Duodenal mucosa (tissue), 2 donors: ENCODE measurements around the gene SPACA9.

ENCODE experiments used
- H3K27ac ChIP-seq: one replicate; pipeline ENCODE4 v1.7.0; 2013; ENCODE audit warnings: low read depth, low read length
- H3K27me3 ChIP-seq, 2 donors: one replicate each; pipeline ENCODE4 v1.7.0; 2013; ENCODE audit warnings: low read length in 2 of 2, control low read depth in 1 of 2; ENCODE audit not compliant: insufficient read depth in 2 of 2, control insufficient read depth in 1 of 2
- H3K36me3 ChIP-seq, 2 donors: one replicate each; pipeline ENCODE4 v1.7.0; 2013; ENCODE audit warnings: low read length in 2 of 2, control low read depth in 1 of 2; ENCODE audit not compliant: insufficient read depth in 2 of 2, control insufficient read depth in 1 of 2
- H3K4me1 ChIP-seq, 2 donors: one replicate each; pipeline ENCODE4 v1.7.0; 2013; ENCODE audit warnings: low read length in 2 of 2, control low read depth in 1 of 2; ENCODE audit not compliant: insufficient read depth in 2 of 2, control insufficient read depth in 1 of 2
- H3K4me3 ChIP-seq, 2 donors: one replicate each; pipeline ENCODE4 v1.7.0; 2013; ENCODE audit warnings: low read length in 2 of 2, low read depth in 1 of 2
- H3K9ac ChIP-seq, 2 donors: one replicate each; pipeline ENCODE4 v1.7.0; 2013; ENCODE audit warnings: low read length in 2 of 2, low read depth in 1 of 2
- H3K9me3 ChIP-seq, 2 donors: one replicate each; pipeline ENCODE4 v1.7.0; 2013; ENCODE audit warnings: low read length in 2 of 2, control low read depth in 1 of 2; ENCODE audit not compliant: control insufficient read depth in 1 of 2

The SPACA9 gene

GRCh38 chr9:132878695-132879456, at the start of gene SPACA9:
Gene SPACA9 (plus strand): TSS chr9:132878898. CDS start chr9:132883948, 5,050 bp downstream.
- H3K9me3 ChIP-seq = no peaks in the 10 kb centered on the region
- H3K36me3 ChIP-seq = no peaks in the 10 kb centered on the region
- peak within 1 kb of the TSS; percentile 34 for H3K27ac ChIP-seq
- H3K9ac ChIP-seq = peak within 1 kb of the TSS; percentile 74 to 95
- peaks cover 0 to 9% of the 10 kb centered on the region in 2 donors for H3K4me1 ChIP-seq
- peak within 1 kb of the TSS; percentile 93 to 94 for H3K4me3 ChIP-seq
- no peaks in the 10 kb centered on the region for H3K27me3 ChIP-seq

- no peak overlapping the region for H3K9ac ChIP-seq
- no peak overlapping the region for H3K4me3 ChIP-seq
- no peaks in the 10 kb centered on the region for H3K9me3 ChIP-seq
- H3K27ac ChIP-seq = no peak overlapping the region
- H3K4me1 ChIP-seq = no peaks in the 10 kb centered on the region
- H3K36me3 ChIP-seq = no peaks in the 10 kb centered on the region
- H3K27me3 ChIP-seq = no peaks in the 10 kb centered on the region
Measured at GRCh38 chr9:132832171-132832881, 46.4 kb upstream of the SPACA9 start.

- H3K36me3 ChIP-seq = no peaks in the 10 kb centered on the region
- no peaks in the 10 kb centered on the region for H3K9me3 ChIP-seq
- no peak overlapping the region for H3K27ac ChIP-seq
Measured at GRCh38 chr9:132833550-132834121, 45.1 kb upstream of the SPACA9 start.

GRCh38 chr9:132834343-132834742, 44.4 kb upstream of the SPACA9 start:
- Histone ChIP-seq H3K4me1 (no peaks in the 10 kb centered on the region), H3K27me3 (no peaks in the 10 kb centered on the region), H3K9me3 (no peaks in the 10 kb centered on the region), H3K9ac (no peak overlapping the region), H3K36me3 (no peaks in the 10 kb centered on the region), H3K4me3 (no peak overlapping the region), H3K27ac (no peak overlapping the region)

More at GRCh38 chr9:132833550-132834121, 45.1 kb upstream of the SPACA9 start:
- no peaks in the 10 kb centered on the region for H3K27me3 ChIP-seq
- H3K9ac ChIP-seq = no peak overlapping the region
- no peak overlapping the region for H3K4me3 ChIP-seq
- no peaks in the 10 kb centered on the region for H3K4me1 ChIP-seq

- H3K4me3 ChIP-seq = no peak overlapping the region
Measured at GRCh38 chr9:132837501-132838286, 41.0 kb upstream of the SPACA9 start.

GRCh38 chr9:132838291-132838690, 40.4 kb upstream of the SPACA9 start:
- no peak overlapping the region for H3K9ac ChIP-seq
- H3K36me3 ChIP-seq = no peaks in the 10 kb centered on the region
- H3K9me3 ChIP-seq = no peaks in the 10 kb centered on the region
- no peak overlapping the region for H3K27ac ChIP-seq
- no peak overlapping the region for H3K4me3 ChIP-seq
- H3K27me3 ChIP-seq = no peaks in the 10 kb centered on the region
- no peaks in the 10 kb centered on the region for H3K4me1 ChIP-seq

More at GRCh38 chr9:132837501-132838286, 41.0 kb upstream of the SPACA9 start:
- H3K27ac ChIP-seq = no peak overlapping the region
- no peaks in the 10 kb centered on the region for H3K27me3 ChIP-seq
- H3K9ac ChIP-seq = no peak overlapping the region
- H3K9me3 ChIP-seq = no peaks in the 10 kb centered on the region
- no peaks in the 10 kb centered on the region for H3K36me3 ChIP-seq
- no peaks in the 10 kb centered on the region for H3K4me1 ChIP-seq

GRCh38 chr9:132840980-132841379, 37.7 kb upstream of the SPACA9 start:
- Histone ChIP-seq H3K4me1 (no peaks in the 10 kb centered on the region), H3K9ac (no peak overlapping the region)

GRCh38 chr9:132842124-132843044, 36.3 kb upstream of the SPACA9 start:
- no peak overlapping the region for H3K4me3 ChIP-seq
- H3K27me3 ChIP-seq = no peaks in the 10 kb centered on the region
- H3K9ac ChIP-seq = no peak overlapping the region
- no peaks in the 10 kb centered on the region for H3K4me1 ChIP-seq
- H3K27ac ChIP-seq = no peak overlapping the region
- no peaks in the 10 kb centered on the region for H3K9me3 ChIP-seq
- H3K36me3 ChIP-seq = no peaks in the 10 kb centered on the region

More at GRCh38 chr9:132840980-132841379, 37.7 kb upstream of the SPACA9 start:
- no peak overlapping the region for H3K27ac ChIP-seq
- H3K4me3 ChIP-seq = no peak overlapping the region
- no peaks in the 10 kb centered on the region for H3K36me3 ChIP-seq
- no peaks in the 10 kb centered on the region for H3K9me3 ChIP-seq
- no peaks in the 10 kb centered on the region for H3K27me3 ChIP-seq
